Thoracic aorta (tissue), 2 donors: Measurements from ENCODE around the gene ONECUT2. TPM values are rescaled to one million over a fixed set of nuclear protein-coding genes. Genes with fewer than 3 reads are reported as not detected.

Experiments
- ATAC-seq: fragments of 150-250 bp; one replicate; pipeline ENCODE4 v1.8.0; 2017; ENCODE audit warnings: low read depth; ENCODE audit not compliant: insufficient number of reproducible peaks, low FRiP score
- DNase-seq: peaks from one replicate; pipeline ENCODE4 v3.0.0-alpha.2; 2020; ENCODE audit warnings: low spot score
- H3K27ac ChIP-seq, 2 donors: fragments of 200-600 bp; sonication (generic); 1 replicate in 1 of 2; 2 replicates in 1 of 2; pipeline ENCODE4 v1.5.1; 2016; ENCODE audit warnings: mild to moderate bottlenecking in 2 of 2, moderate library complexity in 2 of 2
- H3K27me3 ChIP-seq: fragments of 200-600 bp; sonication (generic); replicated peaks from 2 replicates; pipeline ENCODE4 v1.6.0; 2016; ENCODE audit warnings: mild to moderate bottlenecking; ENCODE audit not compliant: insufficient read depth
- H3K36me3 ChIP-seq: fragments of 200-600 bp; sonication (generic); one replicate; pipeline ENCODE4 v1.5.1; 2016
- H3K4me1 ChIP-seq, 2 donors: fragments of 200-600 bp; sonication (generic); 1 replicate in 1 of 2; 2 replicates in 1 of 2; pipeline versions ENCODE4 v1.5.1 to v1.6.0; 2016; ENCODE audit warnings: low read depth in 2 of 2, mild to moderate bottlenecking in 1 of 2; ENCODE audit not compliant: control insufficient read depth in 1 of 2
- H3K4me3 ChIP-seq: fragments of 200-600 bp; sonication (generic); 2 replicates; pipeline ENCODE4 v1.5.1; 2016; ENCODE audit warnings: mild to moderate bottlenecking
- H3K9me3 ChIP-seq: fragments of 200-600 bp; sonication (generic); 2 replicates; pipeline ENCODE4 v1.5.1; 2016
- CTCF ChIP-seq: fragments of 200-600 bp; sonication (generic); IDR thresholded peaks from one replicate; pipeline ENCODE4 v1.5.1; 2019; ENCODE audit warnings: antibody characterized with exemption
- total RNA-seq, 2 donors: library from RNA; depleted of rRNA; stranded (reverse); fragments of >200 nt; gene quantifications; one replicate each; pipeline versions ENCODE4 v1.1.0 to v1.2.3, GENCODE V29; 2016

ONECUT2 gene
- total RNA-seq, 2 donors from 2014 or later: not detected

- Histone ChIP-seq H3K27me3 (peaks cover 9% of the 10 kb centered on the region), H3K9me3 (no peaks in the 10 kb centered on the region), H3K4me1 (peaks cover 0 to under 1% of the 10 kb centered on the region in 2 donors), H3K27ac (no peak overlapping the region), H3K36me3 (no peaks in the 10 kb centered on the region), H3K4me3 (no peak overlapping the region)
- DNase-seq: no peak
- TF ChIP-seq CTCF: no peak
- no peak for ATAC-seq
Observed at GRCh38 chr18:57446322-57446721, 11.1 kb downstream of the ONECUT2 start.

GRCh38 chr18:57447154-57447621 is 12.0 kb downstream of the ONECUT2 start:
- ATAC-seq: no peak
- H3K27me3 ChIP-seq: peaks cover 5% of the 10 kb centered on the region
- no peak overlapping the region for H3K4me3 ChIP-seq
- H3K36me3 ChIP-seq: no peaks in the 10 kb centered on the region
- no peak overlapping the region for H3K27ac ChIP-seq
- TF ChIP-seq CTCF: no peak
- no peaks in the 10 kb centered on the region for H3K4me1 ChIP-seq
- no peaks in the 10 kb centered on the region for H3K9me3 ChIP-seq
- DNase-seq: no peak

- no peak for TF ChIP-seq CTCF
- Histone ChIP-seq H3K4me1 (no peaks in the 10 kb centered on the region), H3K9me3 (no peaks in the 10 kb centered on the region), H3K27me3 (no peaks in the 10 kb centered on the region), H3K27ac (no peak overlapping the region), H3K36me3 (no peaks in the 10 kb centered on the region), H3K4me3 (no peak overlapping the region)
- no peak for ATAC-seq
- no peak for DNase-seq
Observed at GRCh38 chr18:57455576-57456129, 20.5 kb downstream of the ONECUT2 start.

- no peak overlapping the region for H3K4me3 ChIP-seq
- H3K36me3 ChIP-seq: no peaks in the 10 kb centered on the region
- ATAC-seq (no peak), DNase-seq (no peak)
- TF ChIP-seq CTCF: no peak
- H3K27ac ChIP-seq: no peak overlapping the region
- no peaks in the 10 kb centered on the region for H3K9me3 ChIP-seq
- no peaks in the 10 kb centered on the region for H3K27me3 ChIP-seq
- H3K4me1 ChIP-seq: peaks cover 9 to 17% of the 10 kb centered on the region in 2 donors
Observed at GRCh38 chr18:57461652-57462269, 26.6 kb downstream of the ONECUT2 start.

- Histone ChIP-seq H3K4me3 (no peak overlapping the region), H3K4me1 (peaks cover 9 to 22% of the 10 kb centered on the region in 2 donors), H3K27ac (no peak overlapping the region), H3K9me3 (no peaks in the 10 kb centered on the region), H3K36me3 (no peaks in the 10 kb centered on the region), H3K27me3 (no peaks in the 10 kb centered on the region)
- ATAC-seq: no peak
- DNase-seq: no peak
- no peak for TF ChIP-seq CTCF
Observed at GRCh38 chr18:57466307-57466706, 31.1 kb downstream of the ONECUT2 start.
